RWPE2 (cell line): ENCODE results near the gene AQP12A.
"Not testable (repeated sequence)": the region's sequence is repeated elsewhere in the genome, so short reads cannot be mapped to it uniquely, and the experiment has no call there.

Experiments
- ATAC-seq: fragments of 200-7000 bp; cut with Tn5 transposase; 3 replicates; pipeline ENCODE4 v1.9.1; 2021; ENCODE audit warnings: low read depth
- DNase-seq: peaks from one replicate; pipeline ENCODE4 v3.0.0-alpha.2; 2020; ENCODE audit warnings: low spot score
- H3K27ac ChIP-seq: fragments of 450-650 bp; 2 replicates; pipeline ENCODE4 v1.5.1; 2017; ENCODE audit warnings: mild to moderate bottlenecking; ENCODE audit not compliant: poor library complexity, severe bottlenecking
- H3K27me3 ChIP-seq: fragments of 250-450 bp; sonication (Bioruptor Pico); 2 replicates; pipeline ENCODE4 v1.5.1; 2021; ENCODE audit warnings: mild to moderate bottlenecking, moderate library complexity; ENCODE audit not compliant: insufficient read depth, poor library complexity, severe bottlenecking
- H3K36me3 ChIP-seq: fragments of 250-450 bp; sonication (Bioruptor Pico); 2 replicates; pipeline ENCODE4 v1.5.1; 2020; ENCODE audit warnings: low read depth, mild to moderate bottlenecking, moderate library complexity
- H3K4me1 ChIP-seq: fragments of 250-450 bp; sonication (Bioruptor Pico); 2 replicates; pipeline ENCODE4 v1.5.1; 2021; ENCODE audit warnings: mild to moderate bottlenecking, moderate library complexity; ENCODE audit not compliant: insufficient read depth, poor library complexity, severe bottlenecking
- H3K4me3 ChIP-seq: fragments of 250-450 bp; sonication (Bioruptor Pico); 2 replicates; pipeline ENCODE4 v1.5.1; 2021; ENCODE audit warnings: mild to moderate bottlenecking, moderate library complexity; ENCODE audit not compliant: severe bottlenecking
- H3K9me3 ChIP-seq: fragments of 250-450 bp; sonication (Bioruptor Pico); 2 replicates; pipeline ENCODE4 v1.5.1; 2021; ENCODE audit warnings: mild to moderate bottlenecking, moderate library complexity; ENCODE audit not compliant: severe bottlenecking
- TF ChIP-seq, protein P1 (sequence below): fragments of 450-650 bp; IDR thresholded peaks from one replicate; pipeline ENCODE4 v1.5.1; 2017; ENCODE audit warnings: mild to moderate bottlenecking, moderate library complexity; ENCODE audit not compliant: poor library complexity, severe bottlenecking

The AQP12A gene

DNA sequence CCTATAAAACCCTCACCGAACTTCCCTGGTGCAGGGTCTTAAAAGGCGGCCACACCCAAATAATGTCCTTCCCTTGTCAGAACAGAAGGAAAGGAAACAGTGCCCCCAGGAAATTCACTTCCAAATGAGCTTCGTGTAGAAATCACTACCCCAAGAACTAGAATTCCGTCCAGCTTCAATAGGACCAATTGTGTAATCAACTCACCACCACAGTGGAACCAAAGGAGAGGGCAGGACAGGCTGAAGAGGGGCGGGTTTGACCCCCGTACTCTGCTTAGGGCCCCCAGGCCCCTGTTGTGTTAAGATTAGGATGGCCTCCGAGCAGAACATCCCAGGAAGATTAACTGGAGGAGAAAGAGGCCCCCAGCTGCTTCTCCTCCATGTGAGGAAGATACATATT lies 42.3 kb upstream of the AQP12A start:
- peaks cover 49% of the 10 kb centered on the region for H3K27me3 ChIP-seq
- ATAC-seq (no peak), DNase-seq (no peak)
- H3K27ac ChIP-seq: no peak overlapping the region
- no peaks in the 10 kb centered on the region for H3K36me3 ChIP-seq
- H3K4me3 ChIP-seq: no peak overlapping the region
- TF ChIP-seq, protein P1, sequence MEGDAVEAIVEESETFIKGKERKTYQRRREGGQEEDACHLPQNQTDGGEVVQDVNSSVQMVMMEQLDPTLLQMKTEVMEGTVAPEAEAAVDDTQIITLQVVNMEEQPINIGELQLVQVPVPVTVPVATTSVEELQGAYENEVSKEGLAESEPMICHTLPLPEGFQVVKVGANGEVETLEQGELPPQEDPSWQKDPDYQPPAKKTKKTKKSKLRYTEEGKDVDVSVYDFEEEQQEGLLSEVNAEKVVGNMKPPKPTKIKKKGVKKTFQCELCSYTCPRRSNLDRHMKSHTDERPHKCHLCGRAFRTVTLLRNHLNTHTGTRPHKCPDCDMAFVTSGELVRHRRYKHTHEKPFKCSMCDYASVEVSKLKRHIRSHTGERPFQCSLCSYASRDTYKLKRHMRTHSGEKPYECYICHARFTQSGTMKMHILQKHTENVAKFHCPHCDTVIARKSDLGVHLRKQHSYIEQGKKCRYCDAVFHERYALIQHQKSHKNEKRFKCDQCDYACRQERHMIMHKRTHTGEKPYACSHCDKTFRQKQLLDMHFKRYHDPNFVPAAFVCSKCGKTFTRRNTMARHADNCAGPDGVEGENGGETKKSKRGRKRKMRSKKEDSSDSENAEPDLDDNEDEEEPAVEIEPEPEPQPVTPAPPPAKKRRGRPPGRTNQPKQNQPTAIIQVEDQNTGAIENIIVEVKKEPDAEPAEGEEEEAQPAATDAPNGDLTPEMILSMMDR: no peak
- H3K9me3 ChIP-seq: no peaks in the 10 kb centered on the region
- no peaks in the 10 kb centered on the region for H3K4me1 ChIP-seq

DNA sequence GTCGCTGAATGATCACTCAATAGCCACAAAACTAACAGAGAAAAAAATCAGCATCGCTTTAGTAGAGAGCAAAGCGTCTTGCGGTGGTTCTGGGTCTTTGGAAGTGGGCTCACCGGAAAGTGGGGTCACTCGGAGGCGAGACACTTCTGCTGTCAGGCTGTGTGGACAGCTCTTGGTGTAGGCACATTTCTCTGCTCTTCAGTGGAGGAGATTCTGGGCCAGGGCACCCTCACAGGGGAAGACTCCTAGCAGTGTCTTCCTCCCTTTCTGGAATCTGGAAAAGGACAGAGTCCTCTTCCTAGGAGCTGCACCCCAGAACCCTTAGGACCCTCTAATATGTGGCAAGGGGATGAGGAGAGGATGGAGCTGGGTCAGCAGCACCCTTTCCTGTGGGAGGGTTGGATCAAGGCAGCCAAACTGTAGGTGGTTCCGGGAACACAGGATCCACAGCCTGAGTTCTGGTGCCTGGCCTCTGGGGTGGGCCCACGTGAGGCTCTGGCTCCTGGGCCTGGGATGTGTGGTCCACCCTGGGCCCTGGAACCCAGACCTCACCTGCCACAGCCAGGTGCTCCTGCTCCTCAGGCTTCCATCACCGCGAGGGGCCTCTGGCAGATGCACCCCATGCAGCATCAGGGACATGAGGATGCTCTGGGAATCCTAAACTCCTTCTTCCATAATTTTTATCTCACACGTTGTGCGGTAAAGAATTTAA lies 41.3 kb upstream of the AQP12A start:
- peaks cover 49% of the 10 kb centered on the region for H3K27me3 ChIP-seq
- H3K4me1 ChIP-seq: no peaks in the 10 kb centered on the region
- H3K36me3 ChIP-seq: no peaks in the 10 kb centered on the region
- ATAC-seq (no peak), DNase-seq (no peak)
- H3K4me3 ChIP-seq: no peak overlapping the region
- TF ChIP-seq, protein P1: no peak
- no peak overlapping the region for H3K27ac ChIP-seq
- no peaks in the 10 kb centered on the region for H3K9me3 ChIP-seq

DNA sequence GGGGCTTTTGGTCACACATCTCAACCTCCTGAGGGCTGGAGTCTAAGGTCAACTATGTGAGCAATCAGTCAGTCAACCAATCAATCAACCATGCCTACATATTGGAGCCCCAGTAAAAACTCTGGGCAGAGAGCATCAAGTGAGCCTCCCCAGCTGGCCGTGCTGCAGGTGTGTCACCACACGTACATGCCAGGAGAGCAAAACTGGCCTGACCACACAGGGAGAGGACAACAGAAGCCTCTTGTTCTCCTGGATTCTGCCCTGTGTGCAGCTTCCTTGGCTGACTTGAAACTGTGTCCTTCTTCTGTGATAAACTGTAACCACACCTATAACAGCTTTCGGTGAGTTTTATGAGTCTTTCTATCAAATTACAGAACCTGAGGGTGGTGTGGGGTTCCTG lies 40.5 kb upstream of the AQP12A start:
- Histone ChIP-seq H3K4me1 (no peaks in the 10 kb centered on the region), H3K4me3 (no peak overlapping the region), H3K27ac (no peak overlapping the region), H3K27me3 (peaks cover 45% of the 10 kb centered on the region), H3K9me3 (no peaks in the 10 kb centered on the region), H3K36me3 (no peaks in the 10 kb centered on the region)
- TF ChIP-seq, protein P1: no peak
- ATAC-seq (no peak), DNase-seq (no peak)

DNA sequence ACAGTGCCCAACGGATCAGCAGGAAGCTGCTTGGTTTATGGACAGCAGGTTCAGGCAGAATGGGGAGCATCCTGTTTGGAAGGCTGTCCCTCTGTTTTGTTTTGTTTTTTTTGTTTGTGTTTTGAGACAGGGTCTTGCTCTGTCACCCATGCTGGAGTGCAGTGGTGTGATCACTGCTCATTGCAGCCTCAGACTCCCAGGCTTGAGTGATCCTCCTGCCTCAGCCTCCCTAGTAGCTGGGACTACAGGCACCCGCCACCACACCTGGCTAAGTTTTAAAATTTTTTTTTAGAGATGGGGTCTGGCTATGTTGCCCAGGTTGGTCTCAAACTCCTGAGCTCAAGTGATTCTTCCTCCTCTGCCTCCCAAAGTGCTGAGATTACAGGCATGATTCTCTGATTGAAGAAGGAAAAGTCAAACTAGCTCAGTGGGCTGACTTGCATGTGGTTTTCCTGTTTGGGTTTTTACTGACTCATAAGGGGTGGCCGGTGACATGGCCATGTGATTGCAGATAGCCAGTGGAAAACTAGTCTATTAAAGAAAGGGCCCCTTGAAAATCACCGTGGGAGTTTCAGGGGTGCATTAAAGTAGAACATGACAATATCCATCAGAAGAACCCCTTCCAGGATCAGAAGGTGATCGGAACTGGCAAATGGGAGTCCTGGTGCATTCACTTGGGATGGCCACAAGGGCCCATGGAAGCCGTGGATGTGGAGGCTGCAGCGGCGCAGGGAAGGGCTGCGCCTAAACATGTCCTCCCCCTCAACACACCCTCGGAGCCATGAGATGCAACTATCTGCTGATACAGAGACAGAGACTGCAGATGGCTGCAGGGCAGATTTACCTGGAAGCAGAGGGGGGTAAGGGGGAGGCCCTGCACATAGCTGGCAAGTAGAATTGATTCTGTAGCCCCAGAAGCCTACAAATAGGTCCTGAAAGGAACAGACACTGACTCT lies 35.5 kb upstream of the AQP12A start:
- Histone ChIP-seq H3K36me3 (no peaks in the 10 kb centered on the region), H3K4me3 (no peak overlapping the region), H3K27me3 (peaks cover 6% of the 10 kb centered on the region), H3K27ac (no peak overlapping the region), H3K4me1 (no peaks in the 10 kb centered on the region), H3K9me3 (no peaks in the 10 kb centered on the region)
- DNase-seq: no peak
- TF ChIP-seq, protein P1: no peak
- no peak for ATAC-seq

DNA sequence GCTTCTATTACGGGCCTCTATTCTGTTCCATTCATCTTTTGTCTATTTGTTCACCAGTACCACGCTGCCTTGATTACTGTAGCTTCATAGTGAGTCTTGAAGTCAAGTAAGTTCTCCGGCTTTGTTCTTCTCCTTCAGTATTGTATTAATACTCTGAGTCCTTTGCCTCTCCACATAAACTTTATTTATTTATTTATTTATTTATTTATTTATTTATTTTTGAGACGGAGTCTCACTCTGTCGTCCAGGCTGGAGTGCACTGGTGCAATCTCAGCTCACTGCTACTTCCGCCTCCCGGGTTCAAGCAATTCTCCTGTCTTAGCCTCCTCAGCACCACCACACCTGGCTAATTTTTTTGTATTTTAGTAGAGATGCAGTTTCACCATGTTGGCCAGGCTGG lies 31.8 kb upstream of the AQP12A start:
- H3K4me1 ChIP-seq, H3K9me3 ChIP-seq, ATAC-seq, H3K36me3 ChIP-seq, DNase-seq, H3K27ac ChIP-seq, H3K4me3 ChIP-seq: not testable (repeated sequence)
- H3K27me3 ChIP-seq: peaks cover 20% of the 10 kb centered on the region
